ENCODE data around the gene MATR3. TPM values are rescaled to one million over a fixed set of nuclear protein-coding genes. Genes with fewer than 3 reads are reported as not detected.
A peak's percentile ranks its signal among the peaks of the same experiment; 100 is the strongest.

The MATR3 gene
- polyA plus RNA-seq, 1 donor (not counting 4 experiments of a cell fraction or from before 2014, with no cell fraction given) = 122 TPM

DNA sequence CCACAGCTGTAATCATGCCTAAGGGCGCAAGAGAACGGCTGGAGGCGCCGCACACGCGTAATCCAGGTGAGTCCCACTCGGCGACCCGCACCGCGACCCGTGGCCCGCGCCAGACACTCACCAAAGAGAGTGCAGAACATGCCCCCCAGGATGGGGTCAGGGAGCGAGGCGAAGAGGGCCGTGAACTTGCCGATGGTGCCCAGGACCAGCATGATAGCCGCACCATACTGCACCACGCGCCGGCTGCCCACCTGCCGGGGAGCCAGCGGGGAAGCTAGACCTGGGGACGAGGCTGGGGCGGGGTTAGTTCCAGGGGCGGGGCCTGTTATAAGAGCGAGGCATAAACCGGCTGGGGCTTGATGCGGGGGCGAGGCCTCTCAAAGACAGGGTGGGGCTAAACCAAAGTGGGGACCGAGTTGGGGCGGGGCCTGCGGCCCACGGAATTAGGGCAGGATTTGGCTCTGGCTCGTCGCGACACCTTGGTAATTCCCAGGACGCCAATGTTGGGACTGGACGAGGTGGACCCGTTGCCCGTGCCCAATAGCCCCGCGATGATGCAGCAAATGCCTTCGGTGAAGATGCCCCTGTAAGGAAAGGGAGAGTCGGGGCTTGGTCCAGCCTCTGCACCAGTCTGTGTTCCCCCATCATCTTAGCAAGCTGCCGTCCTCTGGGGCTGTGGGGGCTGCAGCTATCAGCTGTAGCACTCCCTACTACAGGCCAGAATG lies 84.7 kb downstream of the MATR3 start:
- no peaks in the 10 kb centered on the region for H3K9me3 ChIP-seq (ENCODE audit: control insufficient read depth, low read depth, low read length)
- H3K9me1 ChIP-seq (ENCODE audit: control insufficient read depth, extremely low read depth, insufficient read depth, low read length) = no peaks in the 10 kb centered on the region
- H3K4me2 ChIP-seq (ENCODE audit: control insufficient read depth, extremely low read depth, insufficient read depth, low read depth, low read length) = no peak overlapping the region
- no peaks in the 10 kb centered on the region for H3K79me2 ChIP-seq (ENCODE audit: control insufficient read depth, insufficient read depth, low read length)
- H4K20me1 ChIP-seq (ENCODE audit: control insufficient read depth, extremely low read depth, insufficient read depth, low read length) = no peaks in the 10 kb centered on the region
- no peak overlapping the region for H3K27ac ChIP-seq (ENCODE audit: control insufficient read depth, insufficient read depth, low read length)
- no peak for DNase-seq (ENCODE audit: low read depth, low spot score)
- FAIRE-seq = no peak
- H3K4me1 ChIP-seq (ENCODE audit: control insufficient read depth, extremely low read depth, insufficient read depth, low read length) = peaks cover 8% of the 10 kb centered on the region
- TF ChIP-seq, protein P1, sequence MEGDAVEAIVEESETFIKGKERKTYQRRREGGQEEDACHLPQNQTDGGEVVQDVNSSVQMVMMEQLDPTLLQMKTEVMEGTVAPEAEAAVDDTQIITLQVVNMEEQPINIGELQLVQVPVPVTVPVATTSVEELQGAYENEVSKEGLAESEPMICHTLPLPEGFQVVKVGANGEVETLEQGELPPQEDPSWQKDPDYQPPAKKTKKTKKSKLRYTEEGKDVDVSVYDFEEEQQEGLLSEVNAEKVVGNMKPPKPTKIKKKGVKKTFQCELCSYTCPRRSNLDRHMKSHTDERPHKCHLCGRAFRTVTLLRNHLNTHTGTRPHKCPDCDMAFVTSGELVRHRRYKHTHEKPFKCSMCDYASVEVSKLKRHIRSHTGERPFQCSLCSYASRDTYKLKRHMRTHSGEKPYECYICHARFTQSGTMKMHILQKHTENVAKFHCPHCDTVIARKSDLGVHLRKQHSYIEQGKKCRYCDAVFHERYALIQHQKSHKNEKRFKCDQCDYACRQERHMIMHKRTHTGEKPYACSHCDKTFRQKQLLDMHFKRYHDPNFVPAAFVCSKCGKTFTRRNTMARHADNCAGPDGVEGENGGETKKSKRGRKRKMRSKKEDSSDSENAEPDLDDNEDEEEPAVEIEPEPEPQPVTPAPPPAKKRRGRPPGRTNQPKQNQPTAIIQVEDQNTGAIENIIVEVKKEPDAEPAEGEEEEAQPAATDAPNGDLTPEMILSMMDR (optimal IDR thresholded peaks at IDR 0.05 in 1 of 3, IDR thresholded peaks at IDR 0.05 in 1 of 3, conservative IDR thresholded peaks at IDR 0.05 in 1 of 3; ENCODE audit: extremely low read depth in 1 of 3, insufficient read depth in 2 of 3, low read length in 3 of 3) = no peak
- no peak for TF ChIP-seq EZH2 (IDR thresholded peaks at IDR 0.05; ENCODE audit: low read length)
- no peak overlapping the region for H3K4me3 ChIP-seq (ENCODE audit: control insufficient read depth in 2 of 3, extremely low read depth in 1 of 3, insufficient read depth in 2 of 3, low read depth in 1 of 3, low read length in 3 of 3)
- H3K27me3 ChIP-seq (ENCODE audit: control insufficient read depth, extremely low read depth, insufficient read depth, low read length) = no peaks in the 10 kb centered on the region
- no peak overlapping the region for H2AFZ ChIP-seq (ENCODE audit: control insufficient read depth, low read length)
- H3K9ac ChIP-seq (ENCODE audit: control insufficient read depth, extremely low read depth, insufficient read depth, low read length) = no peak overlapping the region
- dilution Hi-C loops (cut with MboI; ENCODE audit: extremely low pct_ligation_motif_present, low sequenced_read_pairs) = no loop called here
- no peaks in the 10 kb centered on the region for H3K36me3 ChIP-seq (ENCODE audit: control insufficient read depth in 2 of 2, extremely low read depth in 1 of 2, insufficient read depth in 2 of 2, low read length in 2 of 2)

DNA sequence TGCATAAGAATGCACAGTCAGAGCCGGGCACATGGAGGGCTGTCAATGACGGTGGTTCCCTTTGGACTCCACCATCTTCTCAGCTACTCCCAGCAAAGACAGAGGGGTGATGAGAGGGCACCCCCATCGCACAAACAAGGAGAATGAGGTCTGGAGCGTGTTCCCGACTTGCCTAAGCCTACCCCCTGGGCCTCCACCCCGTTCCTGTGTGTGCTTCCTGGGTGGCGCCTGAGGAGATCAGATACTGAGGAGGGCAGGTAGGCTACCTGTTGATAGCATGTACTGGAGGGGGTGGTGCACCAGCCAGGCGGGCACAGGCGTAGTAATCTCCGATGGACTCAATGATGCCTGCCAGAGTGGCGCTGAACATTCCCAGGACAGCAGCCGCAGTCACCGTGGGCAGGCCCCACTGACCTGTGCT lies 85.4 kb downstream of the MATR3 start:
- H3K4me3 ChIP-seq (ENCODE audit: control insufficient read depth in 2 of 3, extremely low read depth in 1 of 3, insufficient read depth in 2 of 3, low read depth in 1 of 3, low read length in 3 of 3) = no peak overlapping the region
- H3K4me1 ChIP-seq (ENCODE audit: control insufficient read depth, extremely low read depth, insufficient read depth, low read length) = peaks cover 10% of the 10 kb centered on the region
- no peak for DNase-seq (ENCODE audit: low read depth, low spot score)
- FAIRE-seq = peak; percentile 36
- dilution Hi-C loops (cut with MboI; ENCODE audit: extremely low pct_ligation_motif_present, low sequenced_read_pairs) = no loop called here
- no peaks in the 10 kb centered on the region for H3K36me3 ChIP-seq (ENCODE audit: control insufficient read depth in 2 of 2, extremely low read depth in 1 of 2, insufficient read depth in 2 of 2, low read length in 2 of 2)
- H3K9me3 ChIP-seq (ENCODE audit: control insufficient read depth, low read depth, low read length) = no peaks in the 10 kb centered on the region
- H2AFZ ChIP-seq (ENCODE audit: control insufficient read depth, low read length) = peak overlapping the region; percentile 1
- no peaks in the 10 kb centered on the region for H3K9me1 ChIP-seq (ENCODE audit: control insufficient read depth, extremely low read depth, insufficient read depth, low read length)
- TF ChIP-seq EZH2 (IDR thresholded peaks at IDR 0.05; ENCODE audit: low read length) = no peak
- TF ChIP-seq, protein P1 (optimal IDR thresholded peaks at IDR 0.05 in 1 of 3, IDR thresholded peaks at IDR 0.05 in 1 of 3, conservative IDR thresholded peaks at IDR 0.05 in 1 of 3; ENCODE audit: extremely low read depth in 1 of 3, insufficient read depth in 2 of 3, low read length in 3 of 3) = no peak
- no peaks in the 10 kb centered on the region for H4K20me1 ChIP-seq (ENCODE audit: control insufficient read depth, extremely low read depth, insufficient read depth, low read length)
- H3K27me3 ChIP-seq (ENCODE audit: control insufficient read depth, extremely low read depth, insufficient read depth, low read length) = no peaks in the 10 kb centered on the region
- no peak overlapping the region for H3K4me2 ChIP-seq (ENCODE audit: control insufficient read depth, extremely low read depth, insufficient read depth, low read depth, low read length)
- H3K27ac ChIP-seq (ENCODE audit: control insufficient read depth, insufficient read depth, low read length) = no peak overlapping the region
- no peaks in the 10 kb centered on the region for H3K79me2 ChIP-seq (ENCODE audit: control insufficient read depth, insufficient read depth, low read length)
- H3K9ac ChIP-seq (ENCODE audit: control insufficient read depth, extremely low read depth, insufficient read depth, low read length) = no peak overlapping the region
